ENCODE measurements around the gene AZU1. TPM values are rescaled to one million over a fixed set of nuclear protein-coding genes. Genes with fewer than 3 reads are reported as not detected.

Gene AZU1
- total and polyA plus RNA-seq, 2 experiments from 2014 or later: 1.5 to 5.7 TPM

- Histone ChIP-seq H3K4me3 (peak overlapping the region; percentile 97), H3K27ac (peak overlapping the region; percentile 45), H3K9me3 (ENCODE audit: low read depth) (no peaks in the 10 kb centered on the region), H3K27me3 (no peaks in the 10 kb centered on the region), H3K36me3 (no peaks in the 10 kb centered on the region), H3K4me1 (ENCODE audit: low read depth) (no peaks in the 10 kb centered on the region)
- peak in 1 of 2 donors; percentile 69 for DNase-seq (ENCODE audit: low read depth in 1 of 2, low spot score in 1 of 2)
- TF ChIP-seq CTCF (IDR thresholded peaks at IDR 0.05; ENCODE audit: low read depth, low read length): no peak
These were observed 6.3 kb upstream of the AZU1 start for GRCh38 chr19:821231-821824.

GRCh38 chr19:821825-822503 lies 5.7 kb upstream of the AZU1 start, which contains the start of gene PLPPR3:
Gene PLPPR3, minus strand, starts transcription at chr19:821955. Its CDS starts 396 bp downstream, at chr19:821559.
- Histone ChIP-seq H3K9me3 (ENCODE audit: low read depth) (no peaks in the 10 kb centered on the region), H3K4me3 (peak within 1 kb of the TSS; percentile 97), H3K27me3 (no peaks in the 10 kb centered on the region), H3K4me1 (ENCODE audit: low read depth) (no peaks in the 10 kb centered on the region), H3K36me3 (no peaks in the 10 kb centered on the region), H3K27ac (peak within 1 kb of the TSS; percentile 45)
- no peak for TF ChIP-seq CTCF (IDR thresholded peaks at IDR 0.05; ENCODE audit: low read depth, low read length)
- DNase-seq (ENCODE audit: low read depth in 1 of 2, low spot score in 1 of 2): peak in 1 of 2 donors; percentile 71

GRCh38 chr19:823565-824121 lies 4.0 kb upstream of the AZU1 start:
- Histone ChIP-seq H3K4me1 (ENCODE audit: low read depth) (no peaks in the 10 kb centered on the region), H3K27ac (no peak overlapping the region), H3K9me3 (ENCODE audit: low read depth) (no peaks in the 10 kb centered on the region), H3K36me3 (no peaks in the 10 kb centered on the region), H3K27me3 (no peaks in the 10 kb centered on the region), H3K4me3 (no peak overlapping the region)
- DNase-seq (ENCODE audit: low read depth in 1 of 2, low spot score in 1 of 2): peak in 1 of 2 donors; percentile 55
- TF ChIP-seq CTCF (IDR thresholded peaks at IDR 0.05; ENCODE audit: low read depth, low read length): no peak

GRCh38 chr19:824885-825284 lies 2.8 kb upstream of the AZU1 start:
- Histone ChIP-seq H3K27me3 (no peaks in the 10 kb centered on the region), H3K4me1 (ENCODE audit: low read depth) (no peaks in the 10 kb centered on the region), H3K4me3 (no peak overlapping the region), H3K9me3 (ENCODE audit: low read depth) (no peaks in the 10 kb centered on the region), H3K27ac (no peak overlapping the region), H3K36me3 (no peaks in the 10 kb centered on the region)
- no peak for TF ChIP-seq CTCF (IDR thresholded peaks at IDR 0.05; ENCODE audit: low read depth, low read length)
- no peak for DNase-seq (ENCODE audit: low read depth in 1 of 2, low spot score in 1 of 2)

GRCh38 chr19:825897-826644 lies 1.6 kb upstream of the AZU1 start:
- no peaks in the 10 kb centered on the region for H3K27me3 ChIP-seq
- H3K4me3 ChIP-seq: no peak overlapping the region
- no peak for TF ChIP-seq CTCF (IDR thresholded peaks at IDR 0.05; ENCODE audit: low read depth, low read length)
- no peaks in the 10 kb centered on the region for H3K36me3 ChIP-seq
- DNase-seq (ENCODE audit: low read depth in 1 of 2, low spot score in 1 of 2): no peak
- no peaks in the 10 kb centered on the region for H3K4me1 ChIP-seq (ENCODE audit: low read depth)
- no peak overlapping the region for H3K27ac ChIP-seq
- no peaks in the 10 kb centered on the region for H3K9me3 ChIP-seq (ENCODE audit: low read depth)
